ENCODE results near the gene FAM222B. TPM values are rescaled to one million over a fixed set of nuclear protein-coding genes. Genes with fewer than 3 reads are reported as not detected.

The FAM222B gene
- total RNA-seq, 1 experiment from 2014 or later, result 4.8 TPM

GRCh38 chr17:28747801-28748750, 94.5 kb downstream of the FAM222B start:
- Histone ChIP-seq H3K36me3 (ENCODE audit: low read depth, low read length) (peaks cover 30% of the 10 kb centered on the region), H3K9ac (ENCODE audit: low read length) (no peak overlapping the region), H2AFZ (ENCODE audit: low read length) (no peak overlapping the region), H3K27me3 (ENCODE audit: low read length) (no peaks in the 10 kb centered on the region), H3K4me2 (ENCODE audit: low read length) (peak overlapping the region; percentile 99), H3K79me2 (ENCODE audit: low read length) (peaks cover 51% of the 10 kb centered on the region), H4K20me1 (ENCODE audit: low read length) (peaks cover 27% of the 10 kb centered on the region), H3K4me1 (ENCODE audit: insufficient read depth, low read length) (peaks cover 24% of the 10 kb centered on the region), H3K27ac (ENCODE audit: low read length) (peak overlapping the region; percentile 99), H3K9me2 (replicated peaks; ENCODE audit: low read length) (no peaks in the 10 kb centered on the region), H3K9me3 (ENCODE audit: low read length) (no peaks in the 10 kb centered on the region), H3F3A (ENCODE audit: low read length, unreplicated experiment) (no peaks in the 10 kb centered on the region), H3K4me3 (ENCODE audit: low read length) (peak overlapping the region; percentile 89; the same call in 1 of the 2 replicates)
- TF ChIP-seq CTCF (conservative IDR thresholded peaks at IDR 0.05; ENCODE audit: low read depth, low read length) (no peak), EZH2 (IDR thresholded peaks at IDR 0.05; ENCODE audit: low read length, unreplicated experiment) (no peak), EZH2phosphoT487 (IDR thresholded peaks at IDR 0.05; ENCODE audit: borderline replicate concordance, low read length) (no peak)
- BruUV-seq (replicated peaks), result no TSS peak
- CTCF ChIA-PET, result interaction anchor here (2.2 kb wide), 1 partner anchor 21 kb away, joined by 11 read pairs; the partner anchor contains the start of gene TLCD1
- intact Hi-C loops (cut with micrococcal nuclease), result no loop called here
- POLR2A ChIA-PET (ENCODE audit: unreplicated experiment), result no interaction called here
- no peak for ATAC-seq
- DNase-seq, result no peak

GRCh38 chr17:28747051-28747691, 95.4 kb downstream of the FAM222B start:
- CTCF ChIA-PET, result interaction anchor here (2.2 kb wide), 1 partner anchor 20 kb away, joined by 11 read pairs; the partner anchor contains the start of gene TLCD1
- intact Hi-C loops (cut with micrococcal nuclease), result no loop called here

More at GRCh38 chr17:28747051-28747691, 95.4 kb downstream of the FAM222B start:
- DNase-seq (peak; percentile 81), ATAC-seq (no peak)
- Histone ChIP-seq H2AFZ (ENCODE audit: low read length) (no peak overlapping the region), H3K27ac (ENCODE audit: low read length) (peak overlapping the region; percentile 99), H4K20me1 (ENCODE audit: low read length) (peaks cover 27% of the 10 kb centered on the region), H3K79me2 (ENCODE audit: low read length) (peaks cover 51% of the 10 kb centered on the region), H3K27me3 (ENCODE audit: low read length) (no peaks in the 10 kb centered on the region), H3K36me3 (ENCODE audit: low read depth, low read length) (peaks cover 30% of the 10 kb centered on the region), H3F3A (ENCODE audit: low read length, unreplicated experiment) (no peaks in the 10 kb centered on the region), H3K4me1 (ENCODE audit: insufficient read depth, low read length) (peaks cover 27% of the 10 kb centered on the region), H3K4me2 (ENCODE audit: low read length) (peak overlapping the region; percentile 99), H3K4me3 (ENCODE audit: low read length) (peak overlapping the region; percentile 89), H3K9me3 (ENCODE audit: low read length) (no peaks in the 10 kb centered on the region), H3K9me2 (replicated peaks; ENCODE audit: low read length) (no peaks in the 10 kb centered on the region), H3K9ac (ENCODE audit: low read length) (peak overlapping the region; percentile 95)
- BruUV-seq (replicated peaks), result no TSS peak
- TF ChIP-seq CTCF (conservative IDR thresholded peaks at IDR 0.05; ENCODE audit: low read depth, low read length) (no peak), EZH2phosphoT487 (IDR thresholded peaks at IDR 0.05; ENCODE audit: borderline replicate concordance, low read length) (no peak), EZH2 (IDR thresholded peaks at IDR 0.05; ENCODE audit: low read length, unreplicated experiment) (no peak)
- POLR2A ChIA-PET (ENCODE audit: unreplicated experiment), result interaction anchor here (0.5 to 1.0 kb wide), 2 partner anchors 19 to 21 kb away, joined by 4 read pairs; partner anchors contain the start of genes NEK8 and TLCD1

Data from PC-3 (cell line).